Activated CD8-positive, alpha-beta memory T cell treated with anti-CD3 and anti-CD28 coated beads, Interleukin-2, amount 50 U/mL, for 4 hours (primary cell): Measurements from ENCODE around the gene RFC2.
"Not testable (repeated sequence)": the region's sequence is repeated elsewhere in the genome, so short reads cannot be mapped to it uniquely, and the experiment has no call there.

Experiments
- DNase-seq: peaks from one replicate; pipeline ENCODE4 v3.0.0-alpha.2; 2020

The RFC2 gene

GRCh38 chr7:74282748-74283459 lies 28.7 kb upstream of the RFC2 start:
- DNase-seq, result no peak

- DNase-seq, result no peak
Observed at GRCh38 chr7:74280985-74281384, 26.8 kb upstream of the RFC2 start.

GRCh38 chr7:74277636-74278035 lies 23.4 kb upstream of the RFC2 start:
- no peak for DNase-seq

- no peak for DNase-seq
Observed at GRCh38 chr7:74275401-74275881, 21.2 kb upstream of the RFC2 start.

GRCh38 chr7:74272305-74273038 lies 18.3 kb upstream of the RFC2 start:
- no peak for DNase-seq

GRCh38 chr7:74271742-74272141 lies 17.5 kb upstream of the RFC2 start:
- no peak for DNase-seq

GRCh38 chr7:74269757-74270277 lies 15.6 kb upstream of the RFC2 start:
- DNase-seq, result peak; percentile 60

GRCh38 chr7:74267756-74268565 lies 13.8 kb upstream of the RFC2 start:
- DNase-seq, result no peak

- DNase-seq, result no peak
Observed at GRCh38 chr7:74266191-74266963, 12.2 kb upstream of the RFC2 start.

GRCh38 chr7:74263399-74264120 lies 9.4 kb upstream of the RFC2 start:
- no peak for DNase-seq

GRCh38 chr7:74262639-74263398 lies 8.6 kb upstream of the RFC2 start:
- no peak for DNase-seq

GRCh38 chr7:74258639-74259038 lies 4.4 kb upstream of the RFC2 start:
- DNase-seq, result no peak

- DNase-seq, result no peak
Observed at GRCh38 chr7:74256491-74257408, 2.6 kb upstream of the RFC2 start.

GRCh38 chr7:74255461-74255860 lies 1.3 kb upstream of the RFC2 start:
- DNase-seq, result not testable (repeated sequence)

- DNase-seq, result no peak
Observed at GRCh38 chr7:74254858-74255379, 720 bp upstream of the RFC2 start.

- DNase-seq, result no peak
Observed at GRCh38 chr7:74253835-74254128, 417 bp downstream of the RFC2 start.

GRCh38 chr7:74253331-74253730 lies 868 bp downstream of the RFC2 start:
- DNase-seq, result no peak

- DNase-seq, result no peak
Observed at GRCh38 chr7:74252893-74253292, 1.3 kb downstream of the RFC2 start.

GRCh38 chr7:74249058-74249457 lies 5.1 kb downstream of the RFC2 start:
- not testable (repeated sequence) for DNase-seq

GRCh38 chr7:74248156-74248555 lies 6.0 kb downstream of the RFC2 start:
- no peak for DNase-seq
